IMR-90 (cell line): ENCODE data around the gene AGAP1. TPM values are rescaled to one million over a fixed set of nuclear protein-coding genes. Genes with fewer than 3 reads are reported as not detected.

ENCODE experiments used
- ATAC-seq: fragments of 200-7000 bp; cut with Tn5 transposase; 2 replicates; pipeline ENCODE4 v1.9.1; 2020; ENCODE audit warnings: low read depth, mild to moderate bottlenecking, moderate library complexity
- BruUV-seq: library from RNA; stranded (reverse); fragments of 400-500 nt; replicated peaks from 2 replicates; lab custom pipeline; 2021; lab: Mats Ljungman, UMichigan
- CTCF ChIA-PET: fragments of 300-600 bp; formaldehyde crosslinking; extraction: SDS; loops from one replicate; lab custom pipeline; 2021; ENCODE audit warnings: antibody characterized with exemption; lab: Yijun Ruan, JAX
- POLR2A ChIA-PET: fragments of 300-600 bp; sonication (Branson Sonifier 250); formaldehyde crosslinking; loops from one replicate; lab custom pipeline; 2022; ENCODE audit warnings: antibody characterized with exemption; ENCODE audit not compliant: unreplicated experiment; lab: Charles Lee
- DNase-seq: peaks from one replicate; pipeline ENCODE4 v3.0.0; 2013
- H2AFZ ChIP-seq: replicated peaks from 2 replicates; pipeline ENCODE3; 2013; ENCODE audit warnings: low read length, mild to moderate bottlenecking; ENCODE audit not compliant: poor library complexity
- H2AK5ac ChIP-seq: 2 replicates; pipeline ENCODE4 v1.6.1; 2013; ENCODE audit warnings: low read depth, low read length, inconsistent platforms
- H2AK9ac ChIP-seq: replicated peaks from 2 replicates; pipeline ENCODE3; 2013; ENCODE audit warnings: mild to moderate bottlenecking, low read depth, low read length, moderate library complexity; ENCODE audit not compliant: poor library complexity
- H2BK120ac ChIP-seq: 2 replicates; pipeline ENCODE4 v1.6.1; 2013; ENCODE audit warnings: low read depth, low read length, inconsistent platforms
- H2BK15ac ChIP-seq: 3 replicates; pipeline ENCODE4 v1.6.1; 2013; ENCODE audit warnings: low read depth, low read length, inconsistent platforms
- H2BK20ac ChIP-seq: 2 replicates; pipeline ENCODE4 v1.6.1; 2013; ENCODE audit warnings: low read depth, mild to moderate bottlenecking, inconsistent platforms, low read length, moderate library complexity
- H2BK5ac ChIP-seq: 2 replicates; pipeline ENCODE4 v1.6.1; 2013; ENCODE audit warnings: mild to moderate bottlenecking, low read depth, low read length, inconsistent platforms; ENCODE audit not compliant: poor library complexity, severe bottlenecking
- H3K14ac ChIP-seq: replicated peaks from 2 replicates; pipeline ENCODE4 v1.6.1; 2013; ENCODE audit warnings: low read depth, low read length, inconsistent platforms
- H3K18ac ChIP-seq: 2 replicates; pipeline ENCODE4 v1.6.1; 2013; ENCODE audit warnings: low read depth, low read length, control low read depth
- H3K23ac ChIP-seq: 2 replicates; pipeline ENCODE4 v1.6.1; 2013; ENCODE audit warnings: low read depth, low read length, inconsistent platforms
- H3K27ac ChIP-seq: 2 replicates; pipeline ENCODE4 v1.5.1; 2013; ENCODE audit warnings: mild to moderate bottlenecking, control low read depth, low read length; ENCODE audit not compliant: insufficient read depth
- H3K27me3 ChIP-seq: 2 replicates; pipeline ENCODE4 v1.6.1; 2013; ENCODE audit warnings: low read length; ENCODE audit not compliant: control insufficient read depth, insufficient read depth
- H3K36me3 ChIP-seq: 2 replicates; pipeline ENCODE4 v1.6.1; 2013; ENCODE audit warnings: low read length, mixed read lengths; ENCODE audit not compliant: control insufficient read depth, insufficient read depth
- H3K4ac ChIP-seq: 2 replicates; pipeline ENCODE4 v1.6.1; 2013; ENCODE audit warnings: low read depth, low read length, inconsistent platforms
- H3K4me1 ChIP-seq: 2 replicates; pipeline ENCODE4 v1.6.1; 2013; ENCODE audit warnings: low read length, mixed read lengths; ENCODE audit not compliant: control insufficient read depth, insufficient read depth
- H3K4me2 ChIP-seq: 2 replicates; pipeline ENCODE4 v1.6.1; 2013; ENCODE audit warnings: low read depth, mild to moderate bottlenecking, control low read depth, low read length, moderate library complexity
- H3K4me3 ChIP-seq: 2 replicates; pipeline ENCODE4 v1.5.1; 2013; ENCODE audit warnings: low read depth, mild to moderate bottlenecking, control low read depth, low read length, moderate library complexity; ENCODE audit not compliant: insufficient read depth
- H3K56ac ChIP-seq: 2 replicates; pipeline ENCODE4 v1.6.1; 2013; ENCODE audit warnings: low read length, inconsistent platforms; ENCODE audit not compliant: insufficient read depth; ENCODE audit errors: extremely low read depth
- H3K79me1 ChIP-seq, 2 experiments: 2 replicates each; pipeline ENCODE4 v1.6.1; 2013; ENCODE audit warnings: low read length in 2 of 2, inconsistent platforms in 1 of 2, low read depth in 1 of 2
- H3K9ac ChIP-seq: 2 replicates; pipeline ENCODE4 v1.6.1; 2013; ENCODE audit warnings: low read depth, low read length, control low read depth
- H3K9me1 ChIP-seq: 2 replicates; pipeline ENCODE4 v1.6.1; 2013; ENCODE audit warnings: low read length, inconsistent platforms; ENCODE audit not compliant: insufficient read depth
- H3K9me3 ChIP-seq: 2 replicates; pipeline ENCODE4 v1.6.1; 2013; ENCODE audit warnings: low read length; ENCODE audit not compliant: control insufficient read depth, insufficient read depth
- H4K20me1 ChIP-seq: 2 replicates; pipeline ENCODE4 v1.6.1; 2013; ENCODE audit warnings: low read length, inconsistent platforms; ENCODE audit not compliant: insufficient read depth
- H4K5ac ChIP-seq: 2 replicates; pipeline ENCODE4 v1.6.1; 2013; ENCODE audit warnings: mild to moderate bottlenecking, low read depth, low read length, control low read depth
- H4K8ac ChIP-seq, 2 experiments: 2 replicates each; pipeline ENCODE4 v1.6.1; 2013; ENCODE audit warnings: low read depth in 2 of 2, low read length in 2 of 2, control low read depth in 1 of 2, inconsistent platforms in 1 of 2
- H4K91ac ChIP-seq: 2 replicates; pipeline ENCODE4 v1.6.1; 2013; ENCODE audit warnings: low read depth, low read length, inconsistent platforms; ENCODE audit not compliant: insufficient read depth
- BHLHE40 ChIP-seq: fragments of 150-350 bp; IDR thresholded peaks from 2 replicates; pipeline ENCODE4 v1.6.1; 2016; ENCODE audit warnings: mild to moderate bottlenecking, low read depth, low read length
- CHD1 ChIP-seq: IDR thresholded peaks from 2 replicates; pipeline ENCODE4 v1.6.1; 2012; ENCODE audit warnings: low read depth, low read length, improper control_type of control experiment
- FOS ChIP-seq: fragments of 150-350 bp; IDR thresholded peaks from 2 replicates; pipeline ENCODE4 v1.6.1; 2016; ENCODE audit warnings: low read depth, low read length
- MAFK ChIP-seq: IDR thresholded peaks from 2 replicates; pipeline ENCODE4 v1.6.1; 2012; ENCODE audit warnings: low read depth, low read length, improper control_type of control experiment
- MXI1 ChIP-seq: IDR thresholded peaks from 2 replicates; pipeline ENCODE4 v1.6.1; 2012; ENCODE audit warnings: low read depth, mild to moderate bottlenecking, low read length, moderate library complexity, borderline replicate concordance
- NFE2L2 ChIP-seq: fragments of 150-350 bp; IDR thresholded peaks from 2 replicates; pipeline ENCODE4 v1.6.1; 2016; ENCODE audit warnings: low read depth, mild to moderate bottlenecking, low read length
- POLR2A ChIP-seq: IDR thresholded peaks from 2 replicates; pipeline ENCODE4 v1.6.1; 2012; ENCODE audit warnings: mild to moderate bottlenecking, low read depth, low read length
- RAD21 ChIP-seq: IDR thresholded peaks from 2 replicates; pipeline ENCODE4 v1.6.1; 2012; ENCODE audit warnings: low read length, improper control_type of control experiment
- RFX5 ChIP-seq: IDR thresholded peaks from 2 replicates; pipeline ENCODE4 v1.8.0; 2012; ENCODE audit warnings: low read depth, mild to moderate bottlenecking, low read length, moderate library complexity
- USF2 ChIP-seq: fragments of 150-350 bp; IDR thresholded peaks from 2 replicates; pipeline ENCODE4 v1.6.1; 2017; ENCODE audit warnings: mild to moderate bottlenecking, antibody characterized with exemption, low read length, low read depth
- whole genome bisulfite sequencing, 2 experiments: methylation state at CpG; one replicate each; pipeline versions ENCODE4 v1.1.5 to v1.1.7; 2013; ENCODE audit warnings: missing lambda C conversion rate in 2 of 2; ENCODE audit not compliant: insufficient read length in 1 of 2; ENCODE audit errors: extremely low coverage in 2 of 2; 5-methylcytosine and 5-hydroxymethylcytosine counted together
- dilution Hi-C: fragments of 300-500 bp; cut with HindIII; formaldehyde crosslinking; loops from one replicate; pipeline ENCODE4 v1.14.3; 2018; ENCODE audit warnings: low sequenced_read_pairs; ENCODE audit not compliant: unreplicated experiment
- in situ Hi-C: fragments of 300-500 bp; cut with MboI; formaldehyde crosslinking; loops from 3 replicates; pipeline ENCODE4 v1.14.3; 2019; ENCODE audit warnings: low sequenced_read_pairs, inconsistent platforms, mixed read lengths
- intact Hi-C: fragments of 100-400 bp; cut with micrococcal nuclease; formaldehyde crosslinking; loops from 2 replicates; pipeline ENCODE4 v1.10.0; 2022
- polyA plus RNA-seq, 3 experiments: library from polyadenylated mRNA; depleted of rRNA; stranded (reverse); fragments of >200 nt; gene quantifications; 2 replicates each; pipeline ENCODE4 v1.2.3, GENCODE V29; 2012; ENCODE audit warnings: low replicate concordance in 1 of 3
- total RNA-seq: library from RNA; depleted of rRNA; stranded (reverse); fragments of >200 nt; gene quantifications from 2 replicates; pipeline ENCODE4 v1.2.3, GENCODE V29; 2012
- TF ChIP-seq, protein P1 (sequence below): conservative IDR thresholded peaks from 2 replicates; pipeline ENCODE4 v1.5.1; 2012; ENCODE audit warnings: mild to moderate bottlenecking, low read depth, low read length, improper control_type of control experiment
- TF ChIP-seq, protein P2 (sequence below): fragments of 150-350 bp; IDR thresholded peaks from 2 replicates; pipeline ENCODE4 v1.6.1; 2016; ENCODE audit warnings: low read depth, mild to moderate bottlenecking, low read length, moderate library complexity, borderline replicate concordance

Gene AGAP1
- total and polyA plus RNA-seq, 2 of the 4 experiments (the other 2 are of a cell fraction): 15.1 to 16.4 TPM

- Histone ChIP-seq H2AK9ac (peak overlapping the region; percentile 79), H4K8ac (peak overlapping the region; percentile 52 to 54; a peak in 2 of 4 replicates), H4K5ac (no peak overlapping the region), H3K23ac (peak overlapping the region; percentile 55), H3K9me3 (no peaks in the 10 kb centered on the region), H3K14ac (peak overlapping the region; percentile 69; the same call in 1 of the 2 replicates), H3K27ac (peak overlapping the region; percentile 72), H4K20me1 (peaks cover 39% of the 10 kb centered on the region), H4K91ac (no peak overlapping the region), H2AFZ (peak overlapping the region; percentile 92), H2BK15ac (no peak overlapping the region; the same call in 2 of the 3 replicates), H3K56ac (0 out of 2 replicates have a peak overlapping the region, but pooled peaks have one; percentile 27), H2BK120ac (no peak overlapping the region), H3K79me1 (peaks cover 22 to 43% of the 10 kb centered on the region in 2 experiments), H3K4me2 (peak overlapping the region; percentile 90), H3K18ac (peak overlapping the region; percentile 49; the same call in 1 of the 2 replicates), H2AK5ac (peak overlapping the region; percentile 10), H2BK20ac (no peak overlapping the region), H3K9me1 (peaks cover 5% of the 10 kb centered on the region), H3K9ac (peak overlapping the region; percentile 68), H3K4me1 (peaks cover 11% of the 10 kb centered on the region), H3K4me3 (peak overlapping the region; percentile 99), H3K27me3 (no peaks in the 10 kb centered on the region), H2BK5ac (peak overlapping the region; percentile 69), H3K36me3 (no peaks in the 10 kb centered on the region), H3K4ac (peak overlapping the region; percentile 75)
- dilution Hi-C loops: no loop called here
- DNase-seq (peak; percentile 48), ATAC-seq (peak; percentile 10)
- intact Hi-C loops: loop anchor here (1.0 to 5.0 kb wide), 4 partner anchors 98 to 943 kb away; no protein-coding TSS in a partner anchor
- in situ Hi-C loops: no loop called here
- no TSS peak for BruUV-seq
- ChIA-PET POLR2A (no interaction called here), CTCF (interaction anchor here (0.6 kb wide), 1 partner anchor 63 kb away, joined by 4 read pairs; no protein-coding TSS in a partner anchor)
- WGBS, 2 experiments: 1% methylated on average over 51 of the region's 72 CpGs; no CpG with 5 or more reads in 1 of the 2 experiments
- TF ChIP-seq, protein P1, sequence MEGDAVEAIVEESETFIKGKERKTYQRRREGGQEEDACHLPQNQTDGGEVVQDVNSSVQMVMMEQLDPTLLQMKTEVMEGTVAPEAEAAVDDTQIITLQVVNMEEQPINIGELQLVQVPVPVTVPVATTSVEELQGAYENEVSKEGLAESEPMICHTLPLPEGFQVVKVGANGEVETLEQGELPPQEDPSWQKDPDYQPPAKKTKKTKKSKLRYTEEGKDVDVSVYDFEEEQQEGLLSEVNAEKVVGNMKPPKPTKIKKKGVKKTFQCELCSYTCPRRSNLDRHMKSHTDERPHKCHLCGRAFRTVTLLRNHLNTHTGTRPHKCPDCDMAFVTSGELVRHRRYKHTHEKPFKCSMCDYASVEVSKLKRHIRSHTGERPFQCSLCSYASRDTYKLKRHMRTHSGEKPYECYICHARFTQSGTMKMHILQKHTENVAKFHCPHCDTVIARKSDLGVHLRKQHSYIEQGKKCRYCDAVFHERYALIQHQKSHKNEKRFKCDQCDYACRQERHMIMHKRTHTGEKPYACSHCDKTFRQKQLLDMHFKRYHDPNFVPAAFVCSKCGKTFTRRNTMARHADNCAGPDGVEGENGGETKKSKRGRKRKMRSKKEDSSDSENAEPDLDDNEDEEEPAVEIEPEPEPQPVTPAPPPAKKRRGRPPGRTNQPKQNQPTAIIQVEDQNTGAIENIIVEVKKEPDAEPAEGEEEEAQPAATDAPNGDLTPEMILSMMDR: no peak
- TF ChIP-seq USF2: no peak
- TF ChIP-seq RAD21: no peak
- TF ChIP-seq, protein P2, sequence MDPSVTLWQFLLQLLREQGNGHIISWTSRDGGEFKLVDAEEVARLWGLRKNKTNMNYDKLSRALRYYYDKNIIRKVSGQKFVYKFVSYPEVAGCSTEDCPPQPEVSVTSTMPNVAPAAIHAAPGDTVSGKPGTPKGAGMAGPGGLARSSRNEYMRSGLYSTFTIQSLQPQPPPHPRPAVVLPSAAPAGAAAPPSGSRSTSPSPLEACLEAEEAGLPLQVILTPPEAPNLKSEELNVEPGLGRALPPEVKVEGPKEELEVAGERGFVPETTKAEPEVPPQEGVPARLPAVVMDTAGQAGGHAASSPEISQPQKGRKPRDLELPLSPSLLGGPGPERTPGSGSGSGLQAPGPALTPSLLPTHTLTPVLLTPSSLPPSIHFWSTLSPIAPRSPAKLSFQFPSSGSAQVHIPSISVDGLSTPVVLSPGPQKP: no peak
- no peak for TF ChIP-seq MAFK
- peak; percentile 64; the same call in 1 of the 2 replicates for TF ChIP-seq MXI1
- no peak for TF ChIP-seq RFX5
- TF ChIP-seq POLR2A: no peak
- no peak for TF ChIP-seq FOS
- no peak; the same call in 1 of the 2 replicates for TF ChIP-seq CHD1
- TF ChIP-seq NFE2L2: no peak
- peak; percentile 35; the same call in 1 of the 2 replicates for TF ChIP-seq BHLHE40
Observed at GRCh38 chr2:235494716-235495372, 1.0 kb downstream of the AGAP1 start.
